Left ventricle myocardium superior (tissue), 1 donor: ENCODE results near the gene CACNA1G. TPM values are rescaled to one million over a fixed set of nuclear protein-coding genes. Genes with fewer than 3 reads are reported as not detected.
A peak's percentile ranks its signal among the peaks of the same experiment; 100 is the strongest.

Experiments
- ATAC-seq: fragments of 200-7000 bp; cut with Tn5 transposase; one replicate; pipeline ENCODE4 v1.9.1; 2020; ENCODE audit warnings: mild to moderate bottlenecking, moderate library complexity
- DNase-seq: peaks from one replicate; pipeline ENCODE4 v3.0.0-alpha.2; 2020
- intact Hi-C: fragments of 100-400 bp; cut with micrococcal nuclease; formaldehyde crosslinking; loops from one replicate; pipeline ENCODE4 v1.11.0; 2022
- total RNA-seq: library from RNA; stranded (reverse); fragmentation: NEBNext Ultra II Directional; extraction: Animal tissue kit (Norgen Biotek cat#: 25700); gene quantifications from one replicate; pipeline ENCODE4 v1.2.1, GENCODE V29; 2021
- donor health status: DM: no; HTN: yes; CAD: no; lungs with severe emphysema.

CACNA1G gene
- total RNA-seq, 1 donor from 2014 or later: 0.25 TPM

DNA sequence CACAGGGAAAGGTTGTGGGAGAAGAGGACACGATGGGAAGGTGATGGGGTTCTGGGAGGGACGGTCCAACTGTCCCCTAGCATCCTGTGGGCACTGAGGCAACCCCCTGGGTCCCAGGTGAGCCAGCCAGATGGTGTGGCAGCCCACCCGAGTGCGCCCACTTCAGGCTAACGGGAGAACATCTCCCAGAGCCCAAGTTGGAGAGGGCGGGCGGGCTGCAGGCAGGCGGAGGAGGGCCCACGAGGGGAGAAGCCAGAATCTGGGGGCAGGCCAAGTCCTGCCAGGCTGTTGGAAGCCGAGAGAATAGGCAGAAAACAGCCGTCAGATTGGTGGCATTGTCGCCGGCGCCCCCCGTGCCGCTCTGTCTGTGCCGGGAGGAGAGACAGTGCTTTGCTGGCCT is 60.3 kb downstream of the CACNA1G start:
- ATAC-seq: no peak
- intact Hi-C loops: loop anchor here (10.0 kb wide), 1 partner anchor 136 kb away; no protein-coding TSS in a partner anchor
- no peak for DNase-seq

DNA sequence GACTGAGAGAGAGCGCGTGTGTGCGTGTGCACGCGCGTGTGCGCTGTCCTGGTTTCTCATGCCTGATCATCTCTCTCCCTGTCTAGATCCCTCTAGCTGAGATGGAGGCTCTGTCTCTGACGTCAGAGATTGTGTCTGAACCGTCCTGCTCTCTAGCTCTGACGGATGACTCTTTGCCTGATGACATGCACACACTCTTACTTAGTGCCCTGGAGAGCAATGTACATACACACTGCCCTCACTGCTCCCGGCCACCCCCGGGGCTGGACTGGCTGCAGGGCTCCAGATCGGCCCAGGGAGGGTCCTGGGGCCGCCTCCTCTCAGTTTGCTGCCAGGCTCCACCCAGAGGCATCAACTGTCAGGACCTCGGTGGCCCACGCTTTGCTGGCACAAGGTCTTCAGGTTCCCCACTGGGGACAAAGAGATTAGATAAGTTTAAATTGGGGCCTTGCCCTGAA is 61.1 kb downstream of the CACNA1G start:
- DNase-seq (no peak), ATAC-seq (no peak)
- intact Hi-C loops: loop anchor here (10.0 kb wide), 1 partner anchor 137 kb away; no protein-coding TSS in a partner anchor

DNA sequence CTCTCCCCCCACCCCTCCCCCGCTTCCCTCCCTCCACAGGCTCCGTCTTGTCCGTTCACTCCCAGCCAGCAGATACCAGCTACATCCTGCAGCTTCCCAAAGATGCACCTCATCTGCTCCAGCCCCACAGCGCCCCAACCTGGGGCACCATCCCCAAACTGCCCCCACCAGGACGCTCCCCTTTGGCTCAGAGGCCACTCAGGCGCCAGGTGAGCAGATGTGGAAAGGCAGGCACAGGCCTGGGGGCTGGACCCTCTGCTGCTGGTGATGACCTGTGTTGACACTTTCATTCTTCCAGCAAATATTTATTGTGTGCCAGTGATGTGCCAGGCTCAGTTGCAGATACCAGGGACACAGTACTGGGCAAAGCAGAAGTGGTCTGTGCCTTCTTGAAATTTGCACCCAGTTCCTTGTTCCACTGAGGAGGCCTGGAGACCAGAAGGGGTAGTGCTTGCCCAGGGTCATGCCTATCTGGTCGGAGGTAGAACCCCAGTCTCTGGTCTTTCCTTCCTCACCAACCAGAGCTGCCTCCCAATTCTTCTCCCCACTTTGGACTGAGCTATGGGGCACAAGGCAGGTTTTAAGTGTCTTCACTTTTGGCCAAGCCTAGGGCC is 63.9 kb downstream of the CACNA1G start:
- intact Hi-C loops: loop anchor here (10.0 kb wide), 1 partner anchor 140 kb away; no protein-coding TSS in a partner anchor
- ATAC-seq (no peak), DNase-seq (no peak)

GRCh38 chr17:50625032-50625871 is 64.7 kb downstream of the CACNA1G start:
- no peak for ATAC-seq
- DNase-seq: no peak
- intact Hi-C loops: loop anchor here (5.0 to 10.0 kb wide), 2 partner anchors 78 to 140 kb away; partner anchors contain the start of gene SPATA20

DNA sequence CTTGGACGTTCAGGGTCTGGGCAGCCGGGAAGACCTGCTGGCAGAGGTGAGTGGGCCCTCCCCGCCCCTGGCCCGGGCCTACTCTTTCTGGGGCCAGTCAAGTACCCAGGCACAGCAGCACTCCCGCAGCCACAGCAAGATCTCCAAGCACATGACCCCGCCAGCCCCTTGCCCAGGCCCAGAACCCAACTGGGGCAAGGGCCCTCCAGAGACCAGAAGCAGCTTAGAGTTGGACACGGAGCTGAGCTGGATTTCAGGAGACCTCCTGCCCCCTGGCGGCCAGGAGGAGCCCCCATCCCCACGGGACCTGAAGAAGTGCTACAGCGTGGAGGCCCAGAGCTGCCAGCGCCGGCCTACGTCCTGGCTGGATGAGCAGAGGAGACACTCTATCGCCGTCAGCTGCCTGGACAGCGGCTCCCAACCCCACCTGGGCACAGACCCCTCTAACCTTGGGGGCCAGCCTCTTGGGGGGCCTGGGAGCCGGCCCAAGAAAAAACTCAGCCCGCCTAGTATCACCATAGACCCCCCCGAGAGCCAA is 65.6 kb downstream of the CACNA1G start:
- peak; percentile 85 for DNase-seq
- intact Hi-C loops: loop anchor here (5.0 to 10.0 kb wide), 2 partner anchors 79 to 141 kb away; partner anchors contain the start of gene SPATA20
- peak; percentile 84 for ATAC-seq

DNA sequence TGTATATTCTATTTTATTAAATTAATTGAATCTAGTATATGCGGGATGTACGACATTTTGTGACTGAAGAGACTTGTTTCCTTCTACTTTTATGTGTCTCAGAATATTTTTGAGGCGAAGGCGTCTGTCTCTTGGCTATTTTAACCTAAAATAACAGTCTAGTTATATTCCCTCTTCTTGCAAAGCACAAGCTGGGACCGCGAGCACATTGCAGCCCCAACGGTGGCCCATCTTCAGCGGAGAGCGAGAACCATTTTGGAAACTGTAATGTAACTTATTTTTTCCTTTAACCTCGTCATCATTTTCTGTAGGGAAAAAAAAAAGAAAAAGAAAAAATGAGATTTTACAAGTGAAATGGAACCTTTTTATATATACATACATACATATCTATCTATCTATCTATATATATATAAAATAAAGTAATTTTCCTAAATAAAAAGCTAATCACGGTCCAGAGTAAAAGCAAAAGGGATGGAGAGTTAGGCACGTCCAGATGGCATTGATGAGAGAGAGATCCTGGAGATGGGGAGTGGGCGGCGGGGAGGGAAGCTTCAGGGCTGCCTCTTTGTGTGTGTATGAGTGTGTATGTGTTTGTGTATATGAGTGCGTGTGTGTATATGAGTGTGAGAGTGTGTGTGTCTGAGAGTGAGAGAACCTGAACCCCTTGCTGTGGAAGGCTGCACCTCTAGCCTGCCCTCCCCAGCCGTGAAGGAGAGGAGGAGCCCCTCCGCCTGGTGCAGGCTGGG is 66.7 kb downstream of the CACNA1G start:
- no peak for DNase-seq
- intact Hi-C loops: loop anchor here (5.0 to 10.0 kb wide), 2 partner anchors 80 to 142 kb away; partner anchors contain the start of gene SPATA20
- ATAC-seq: no peak

DNA sequence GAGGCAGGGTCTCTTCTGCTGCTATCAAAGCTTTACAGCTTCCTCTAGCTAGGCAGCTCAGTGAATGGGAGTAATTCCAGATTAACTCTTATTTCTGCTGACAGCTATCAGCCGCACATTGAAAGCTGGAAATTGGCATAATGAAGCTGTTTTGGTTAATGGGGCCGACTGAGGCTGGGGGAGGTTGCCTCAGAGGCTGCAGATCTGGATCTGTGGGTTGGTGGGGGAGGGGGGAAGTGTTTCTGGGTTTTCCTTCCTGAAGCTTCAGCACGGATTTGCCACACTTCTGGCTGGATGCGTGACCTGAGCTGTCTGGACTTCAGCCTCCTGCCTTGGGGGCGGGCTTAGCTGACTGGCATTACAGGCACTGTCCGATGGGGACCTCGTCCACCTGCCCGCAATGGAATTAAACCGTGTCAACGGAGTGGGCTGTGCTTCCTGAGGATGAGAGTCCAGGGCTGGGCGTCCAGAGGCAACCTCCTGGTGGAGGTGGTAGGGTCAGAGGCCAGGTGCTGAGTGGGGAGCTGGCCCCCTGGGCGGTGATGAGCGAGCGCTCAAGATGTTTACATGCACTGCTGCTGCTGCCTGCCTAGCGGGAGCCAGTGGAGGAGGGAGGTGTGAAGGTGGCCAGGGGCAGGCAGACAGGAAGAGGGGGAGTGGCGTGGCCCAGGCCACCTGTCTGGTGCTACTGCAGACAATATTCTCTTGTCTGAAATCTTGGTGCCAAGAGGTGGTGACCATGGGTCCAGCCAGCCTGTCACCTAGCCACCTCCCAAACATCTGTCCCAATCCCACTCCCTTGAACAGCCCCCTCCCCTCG is 67.5 kb downstream of the CACNA1G start:
- DNase-seq (no peak), ATAC-seq (no peak)
- intact Hi-C loops: loop anchor here (5.0 to 10.0 kb wide), 2 partner anchors 81 to 143 kb away; partner anchors contain the start of gene SPATA20

DNA sequence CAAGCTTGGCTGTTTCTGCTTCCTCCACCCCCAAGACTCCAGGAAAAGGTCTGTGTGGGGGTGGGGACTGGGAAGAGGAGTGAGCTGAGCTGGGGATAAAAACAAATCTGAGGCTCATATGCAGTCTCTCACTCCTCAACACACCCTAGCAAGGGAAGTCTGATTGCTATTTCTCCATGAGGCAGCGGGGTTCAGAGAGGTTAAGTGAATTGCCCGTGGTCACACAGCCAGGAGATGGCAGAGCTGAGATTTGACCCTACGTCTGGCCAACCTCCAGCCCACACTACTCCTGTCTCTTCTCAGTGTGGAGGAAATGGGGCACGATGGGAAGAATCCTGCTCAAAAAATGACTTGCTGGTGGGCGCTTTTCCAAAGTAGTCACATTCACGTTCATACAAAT is 69.4 kb downstream of the CACNA1G start:
- DNase-seq (no peak), ATAC-seq (no peak)
- intact Hi-C loops: loop anchor here (5.0 to 10.0 kb wide), 2 partner anchors 83 to 145 kb away; partner anchors contain the start of gene SPATA20

- ATAC-seq: peak; percentile 67
- DNase-seq: peak; percentile 65
- intact Hi-C loops: no loop called here
Measured at GRCh38 chr17:50630524-50631194, 70.1 kb downstream of the CACNA1G start.

GRCh38 chr17:50631195-50631907 is 70.8 kb downstream of the CACNA1G start:
- no peak for ATAC-seq
- DNase-seq: no peak
- intact Hi-C loops: no loop called here

DNA sequence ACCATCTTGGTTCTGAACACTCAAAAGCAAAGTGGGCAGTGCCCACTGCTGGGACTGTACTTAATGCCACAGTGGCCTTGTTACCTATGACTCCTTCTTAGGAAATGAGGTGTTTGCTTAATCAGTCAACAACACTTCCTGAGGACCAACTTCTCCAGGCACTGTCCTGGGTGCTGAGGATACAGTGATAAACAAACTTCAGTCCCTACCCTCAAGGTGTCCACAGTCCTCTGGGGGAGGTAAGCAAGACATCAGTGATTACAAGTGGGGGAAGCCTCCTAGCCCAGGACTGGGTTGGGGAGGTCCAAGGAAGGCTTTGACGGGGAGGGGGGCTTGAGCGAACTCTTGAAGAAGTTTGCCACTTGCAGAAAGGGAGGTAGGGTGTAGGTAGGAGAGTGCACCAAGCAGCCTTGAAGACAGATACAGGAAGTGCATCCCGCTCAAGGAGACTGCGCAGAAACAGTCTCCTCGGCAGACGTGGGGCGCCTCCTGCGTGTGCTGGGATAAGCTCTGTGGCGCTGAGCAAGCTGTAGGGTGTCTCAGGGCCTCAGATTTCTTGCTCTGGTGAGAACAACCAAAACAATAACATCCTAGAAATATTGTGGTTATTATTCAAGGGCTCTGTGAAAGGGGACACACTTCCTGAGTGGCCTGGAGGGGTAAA is 71.5 kb downstream of the CACNA1G start:
- no peak for ATAC-seq
- DNase-seq: no peak
- intact Hi-C loops: no loop called here

DNA sequence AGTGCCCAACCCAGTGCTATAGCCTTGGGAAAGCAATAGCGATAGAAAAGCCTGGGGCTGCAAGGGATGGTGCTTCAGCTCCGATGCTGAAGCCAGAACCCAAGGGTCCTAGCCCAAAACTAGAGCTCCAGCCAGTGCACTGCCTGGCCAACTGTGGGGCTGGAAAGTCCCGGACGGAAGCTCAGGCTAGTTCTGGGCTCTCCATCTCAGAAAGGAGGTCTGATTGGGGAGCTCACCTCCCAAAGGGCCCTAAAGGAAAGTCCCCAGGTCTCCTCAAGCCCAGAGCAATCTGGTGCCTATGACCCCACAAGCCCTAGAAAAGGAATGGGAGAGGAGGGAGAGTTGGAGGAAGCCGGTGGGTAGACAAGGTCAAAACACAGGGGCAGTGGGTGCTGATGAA is 72.1 kb downstream of the CACNA1G start:
- DNase-seq: no peak

GRCh38 chr17:50633683-50634082 is 73.2 kb downstream of the CACNA1G start:
- intact Hi-C loops: no loop called here

More for the DNA sequence above, 72.1 kb downstream of the CACNA1G start:
- intact Hi-C loops: no loop called here
- ATAC-seq: no peak

DNA sequence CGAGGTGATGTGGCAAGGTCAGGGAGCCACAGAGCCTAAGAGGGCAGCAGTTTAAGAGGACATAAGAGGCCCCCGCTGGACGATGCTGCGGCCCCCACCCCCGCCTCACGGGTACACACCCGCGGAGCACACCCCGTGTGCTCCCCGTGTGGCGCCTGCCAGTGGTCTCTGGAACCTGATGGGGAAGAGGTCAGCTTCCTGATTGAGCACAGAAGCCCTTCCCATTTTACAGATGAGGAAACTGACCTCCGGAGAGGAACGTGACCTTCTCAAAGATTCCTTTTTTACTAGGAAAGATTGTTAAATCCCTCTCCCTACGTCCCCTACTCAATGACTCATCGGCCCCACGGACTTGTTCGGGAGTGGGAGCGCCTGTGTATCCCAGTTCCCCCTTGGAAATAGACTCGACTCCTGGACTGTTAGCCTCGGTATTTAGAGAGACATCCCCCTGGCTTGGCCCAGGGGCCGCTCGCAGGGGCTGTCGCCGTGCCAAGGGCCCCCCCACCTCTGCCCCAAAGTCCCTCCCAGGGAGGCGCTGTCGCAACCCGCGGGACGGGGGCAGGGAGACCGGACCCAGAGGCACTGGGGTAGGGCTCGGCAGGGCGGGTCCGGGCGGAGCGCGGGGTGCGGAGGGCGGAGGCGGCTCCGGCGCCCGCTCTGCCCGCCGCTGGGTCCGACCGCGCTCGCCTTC is 73.9 kb downstream of the CACNA1G start, which contains the start of gene ABCC3:
TSS of gene ABCC3 (plus strand) at position 658 of the 691 bp plus-strand sequence. CDS start 56 bp downstream, outside the sequence.
- ATAC-seq (peak; percentile 41), DNase-seq (peak; percentile 57)
- intact Hi-C loops: no loop called here

More at GRCh38 chr17:50633683-50634082, 73.2 kb downstream of the CACNA1G start:
- DNase-seq (no peak), ATAC-seq (no peak)

- intact Hi-C loops: no loop called here
- ATAC-seq: no peak
- no peak for DNase-seq
Measured at GRCh38 chr17:50634915-50635731, 74.6 kb downstream of the CACNA1G start.
